ENCODE results near the gene B3GNT2.

The B3GNT2 gene

DNA sequence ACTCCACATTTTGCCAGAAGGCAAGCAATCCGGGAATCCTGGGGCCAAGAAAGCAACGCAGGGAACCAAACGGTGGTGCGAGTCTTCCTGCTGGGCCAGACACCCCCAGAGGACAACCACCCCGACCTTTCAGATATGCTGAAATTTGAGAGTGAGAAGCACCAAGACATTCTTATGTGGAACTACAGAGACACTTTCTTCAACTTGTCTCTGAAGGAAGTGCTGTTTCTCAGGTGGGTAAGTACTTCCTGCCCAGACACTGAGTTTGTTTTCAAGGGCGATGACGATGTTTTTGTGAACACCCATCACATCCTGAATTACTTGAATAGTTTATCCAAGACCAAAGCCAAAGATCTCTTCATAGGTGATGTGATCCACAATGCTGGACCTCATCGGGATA, 26.8 kb downstream of the B3GNT2 start:
- H2AFZ ChIP-seq (ENCODE audit: low read length), result no peak overlapping the region
- no peak overlapping the region for H3K9ac ChIP-seq (ENCODE audit: low read depth, low read length, poor library complexity, severe bottlenecking)
- H4K20me1 ChIP-seq (ENCODE audit: insufficient read depth, low read length, poor library complexity, severe bottlenecking), result peaks cover 100% of the 10 kb centered on the region
- H3K4me3 ChIP-seq (ENCODE audit: low read length, poor library complexity, severe bottlenecking), result no peak overlapping the region
- peaks cover 72% of the 10 kb centered on the region for H3K4me1 ChIP-seq (ENCODE audit: insufficient read depth, low read length, poor library complexity, severe bottlenecking)
- H3K79me2 ChIP-seq (ENCODE audit: insufficient read depth, low read length), result peaks cover 100% of the 10 kb centered on the region
- H3K9me3 ChIP-seq (ENCODE audit: insufficient read depth, low read depth, low read length), result no peaks in the 10 kb centered on the region
- H3K4me2 ChIP-seq (ENCODE audit: low read depth, low read length, poor library complexity, severe bottlenecking), result peak overlapping the region; percentile 88
- peaks cover 88% of the 10 kb centered on the region for H3K36me3 ChIP-seq (ENCODE audit: insufficient read depth, low read length)
- no peaks in the 10 kb centered on the region for H3K27me3 ChIP-seq (ENCODE audit: insufficient read depth, low read length, poor library complexity, severe bottlenecking)
- TF ChIP-seq EZH2phosphoT487 (IDR thresholded peaks at IDR 0.05; ENCODE audit: borderline replicate concordance), result no peak
- peaks cover 33% of the 10 kb centered on the region; the same call in 1 of the 2 replicates for H3F3A ChIP-seq (ENCODE audit: low read depth)
- H3K9me2 ChIP-seq (replicated peaks; ENCODE audit: low read depth, low read length), result no peaks in the 10 kb centered on the region

DNA sequence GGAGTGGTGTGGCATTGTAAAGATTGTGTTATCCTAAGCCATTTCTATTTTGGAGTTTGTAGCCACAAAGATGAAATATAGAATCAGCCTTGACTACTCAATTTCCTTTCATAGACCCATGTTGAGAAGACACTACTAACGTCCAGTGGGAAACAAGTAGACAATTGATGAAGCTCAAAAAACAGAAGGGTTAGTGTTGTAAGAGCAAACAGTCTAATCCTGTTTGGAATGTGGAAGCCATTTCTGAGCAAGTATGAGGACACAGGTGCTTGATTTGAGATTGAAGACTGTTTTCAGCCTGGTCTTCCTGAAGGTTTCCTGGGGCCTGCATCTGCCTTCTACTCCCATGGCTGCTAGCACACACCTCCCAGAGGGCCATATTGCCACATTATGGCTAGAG, 29.1 kb downstream of the B3GNT2 start:
- Histone ChIP-seq H4K20me1 (ENCODE audit: insufficient read depth, low read length, poor library complexity, severe bottlenecking) (peaks cover 96% of the 10 kb centered on the region), H3K9me3 (ENCODE audit: insufficient read depth, low read depth, low read length) (no peaks in the 10 kb centered on the region), H3K4me1 (ENCODE audit: insufficient read depth, low read length, poor library complexity, severe bottlenecking) (peaks cover 53% of the 10 kb centered on the region), H2AFZ (ENCODE audit: low read length) (no peak overlapping the region), H3K4me2 (ENCODE audit: low read depth, low read length, poor library complexity, severe bottlenecking) (no peak overlapping the region), H3K79me2 (ENCODE audit: insufficient read depth, low read length) (peaks cover 96% of the 10 kb centered on the region), H3K27me3 (ENCODE audit: insufficient read depth, low read length, poor library complexity, severe bottlenecking) (no peaks in the 10 kb centered on the region), H3F3A (ENCODE audit: low read depth) (peaks cover 30% of the 10 kb centered on the region; the same call in 1 of the 2 replicates), H3K4me3 (ENCODE audit: low read length, poor library complexity, severe bottlenecking) (no peak overlapping the region), H3K36me3 (ENCODE audit: insufficient read depth, low read length) (peaks cover 85% of the 10 kb centered on the region), H3K9me2 (replicated peaks; ENCODE audit: low read depth, low read length) (no peaks in the 10 kb centered on the region), H3K9ac (ENCODE audit: low read depth, low read length, poor library complexity, severe bottlenecking) (no peak overlapping the region)
- TF ChIP-seq, protein P1, sequence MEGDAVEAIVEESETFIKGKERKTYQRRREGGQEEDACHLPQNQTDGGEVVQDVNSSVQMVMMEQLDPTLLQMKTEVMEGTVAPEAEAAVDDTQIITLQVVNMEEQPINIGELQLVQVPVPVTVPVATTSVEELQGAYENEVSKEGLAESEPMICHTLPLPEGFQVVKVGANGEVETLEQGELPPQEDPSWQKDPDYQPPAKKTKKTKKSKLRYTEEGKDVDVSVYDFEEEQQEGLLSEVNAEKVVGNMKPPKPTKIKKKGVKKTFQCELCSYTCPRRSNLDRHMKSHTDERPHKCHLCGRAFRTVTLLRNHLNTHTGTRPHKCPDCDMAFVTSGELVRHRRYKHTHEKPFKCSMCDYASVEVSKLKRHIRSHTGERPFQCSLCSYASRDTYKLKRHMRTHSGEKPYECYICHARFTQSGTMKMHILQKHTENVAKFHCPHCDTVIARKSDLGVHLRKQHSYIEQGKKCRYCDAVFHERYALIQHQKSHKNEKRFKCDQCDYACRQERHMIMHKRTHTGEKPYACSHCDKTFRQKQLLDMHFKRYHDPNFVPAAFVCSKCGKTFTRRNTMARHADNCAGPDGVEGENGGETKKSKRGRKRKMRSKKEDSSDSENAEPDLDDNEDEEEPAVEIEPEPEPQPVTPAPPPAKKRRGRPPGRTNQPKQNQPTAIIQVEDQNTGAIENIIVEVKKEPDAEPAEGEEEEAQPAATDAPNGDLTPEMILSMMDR (conservative IDR thresholded peaks at IDR 0.05; ENCODE audit: low read length), result no peak
- no peak for TF ChIP-seq EZH2phosphoT487 (IDR thresholded peaks at IDR 0.05; ENCODE audit: borderline replicate concordance)

- H4K20me1 ChIP-seq (ENCODE audit: insufficient read depth, low read length, poor library complexity, severe bottlenecking), result peaks cover 94% of the 10 kb centered on the region
Observed at GRCh38 chr2:62227386-62228075, 31.6 kb downstream of the B3GNT2 start.

More at GRCh38 chr2:62227386-62228075, 31.6 kb downstream of the B3GNT2 start:
- H3K9me3 ChIP-seq (ENCODE audit: insufficient read depth, low read depth, low read length), result no peaks in the 10 kb centered on the region
- H3K4me1 ChIP-seq (ENCODE audit: insufficient read depth, low read length, poor library complexity, severe bottlenecking), result peaks cover 28% of the 10 kb centered on the region
- TF ChIP-seq, protein P1 (conservative IDR thresholded peaks at IDR 0.05; ENCODE audit: low read length), result no peak
- no peaks in the 10 kb centered on the region for H3K27me3 ChIP-seq (ENCODE audit: insufficient read depth, low read length, poor library complexity, severe bottlenecking)
- no peak overlapping the region for H3K4me3 ChIP-seq (ENCODE audit: low read length, poor library complexity, severe bottlenecking)
- H3K9me2 ChIP-seq (replicated peaks; ENCODE audit: low read depth, low read length), result no peaks in the 10 kb centered on the region
- peaks cover 95% of the 10 kb centered on the region for H3K79me2 ChIP-seq (ENCODE audit: insufficient read depth, low read length)
- H2AFZ ChIP-seq (ENCODE audit: low read length), result no peak overlapping the region
- H3K4me2 ChIP-seq (ENCODE audit: low read depth, low read length, poor library complexity, severe bottlenecking), result no peak overlapping the region
- H3K9ac ChIP-seq (ENCODE audit: low read depth, low read length, poor library complexity, severe bottlenecking), result no peak overlapping the region
- H3F3A ChIP-seq (ENCODE audit: low read depth), result peaks cover 19% of the 10 kb centered on the region; the same call in 1 of the 2 replicates
- peaks cover 67% of the 10 kb centered on the region for H3K36me3 ChIP-seq (ENCODE audit: insufficient read depth, low read length)

Data from Loucy (cell line).